M059J (cell line): ENCODE measurements around the gene WNT7A. TPM values are rescaled to one million over a fixed set of nuclear protein-coding genes. Genes with fewer than 3 reads are reported as not detected.

Experiments used
- DNase-seq: peaks from one replicate; pipeline ENCODE4 v3.0.0-alpha.2; 2012; ENCODE audit warnings: low read depth
- total RNA-seq: library from RNA; depleted of rRNA; stranded (reverse); fragments of >200 nt; shearing (Covaris generic); gene quantifications from 2 replicates; pipeline ENCODE4 v1.2.3, GENCODE V29; 2014

WNT7A gene
- total RNA-seq, 1 experiment from 2014 or later: 0.15 TPM

DNA sequence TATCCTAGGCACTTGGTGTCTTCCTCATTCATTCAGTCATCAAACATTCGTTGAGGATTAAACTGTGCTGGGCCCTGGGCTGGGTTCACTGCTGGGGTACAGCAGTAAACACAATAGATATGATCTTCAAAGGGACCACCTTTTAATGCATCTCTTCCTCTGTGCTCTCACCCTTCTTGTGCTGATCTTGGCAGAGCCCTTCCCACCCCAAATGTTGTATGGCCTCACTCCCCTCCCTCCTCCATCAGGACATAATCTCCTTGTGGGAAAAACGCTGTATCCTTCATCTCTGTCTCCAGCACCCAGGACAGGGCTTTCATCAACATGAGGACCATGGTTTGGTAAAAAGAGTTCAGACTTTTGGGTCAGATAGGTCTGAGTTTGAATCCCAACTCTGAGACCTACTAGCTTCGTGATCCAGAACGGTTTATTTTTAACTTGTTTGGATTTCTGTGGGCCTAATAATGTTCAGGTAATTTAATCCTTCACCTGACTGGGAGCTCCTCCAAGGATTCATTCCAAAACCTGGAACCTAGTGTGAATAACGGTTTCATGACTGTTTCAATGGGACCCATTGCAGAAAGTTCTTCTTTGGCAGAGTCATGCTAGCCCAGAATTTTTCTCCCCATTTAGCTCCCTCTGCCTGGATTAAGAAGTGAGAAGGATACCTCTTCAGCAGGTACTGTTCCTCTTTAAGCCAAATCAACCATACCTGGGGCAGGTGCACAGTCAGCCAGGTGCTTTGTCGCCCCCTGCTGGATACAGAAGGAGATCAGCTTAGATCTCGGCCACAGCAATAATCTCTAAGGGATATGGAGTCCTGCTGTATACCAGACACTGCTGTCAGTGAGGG lies 5.2 kb upstream of the WNT7A start:
- no peak for DNase-seq

DNA sequence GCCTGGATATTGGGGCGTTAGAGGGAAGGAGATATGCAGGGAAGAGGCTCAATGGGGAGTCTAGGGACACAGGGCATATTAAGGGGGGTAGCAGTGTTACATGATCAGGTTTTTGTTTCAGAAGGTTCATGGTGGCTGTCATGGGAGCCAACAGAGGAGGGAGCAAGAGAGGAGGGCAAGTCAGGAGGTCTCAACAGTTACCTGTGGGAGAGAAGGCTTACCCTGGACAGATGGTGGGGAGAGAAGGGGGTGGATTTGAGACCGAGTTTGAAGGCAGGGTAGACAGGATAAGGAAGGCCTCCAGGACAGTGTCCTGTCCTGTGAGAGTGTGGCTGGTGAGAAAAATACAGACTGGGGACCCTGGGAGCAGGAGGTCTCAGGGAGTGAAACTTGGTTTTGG lies 3.8 kb upstream of the WNT7A start:
- DNase-seq: no peak

DNA sequence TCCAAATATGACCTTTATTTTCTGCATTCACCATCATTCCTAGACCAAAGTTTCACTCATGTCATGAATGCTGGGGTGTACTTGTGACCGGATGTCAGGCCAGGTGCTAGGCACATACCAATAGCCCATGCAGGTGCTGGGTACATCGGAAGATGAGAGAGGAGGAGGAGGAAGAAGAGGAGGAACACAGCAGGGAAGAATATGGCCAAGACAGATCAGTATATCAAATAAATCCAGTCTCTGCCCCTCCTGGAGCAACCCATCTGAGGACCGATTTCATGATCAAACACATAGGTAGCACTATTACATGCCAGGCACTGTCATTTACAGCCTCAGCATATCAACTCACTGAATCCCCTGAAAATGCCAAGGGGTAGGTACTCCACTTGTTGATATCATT lies 3.0 kb upstream of the WNT7A start:
- no peak for DNase-seq

DNA sequence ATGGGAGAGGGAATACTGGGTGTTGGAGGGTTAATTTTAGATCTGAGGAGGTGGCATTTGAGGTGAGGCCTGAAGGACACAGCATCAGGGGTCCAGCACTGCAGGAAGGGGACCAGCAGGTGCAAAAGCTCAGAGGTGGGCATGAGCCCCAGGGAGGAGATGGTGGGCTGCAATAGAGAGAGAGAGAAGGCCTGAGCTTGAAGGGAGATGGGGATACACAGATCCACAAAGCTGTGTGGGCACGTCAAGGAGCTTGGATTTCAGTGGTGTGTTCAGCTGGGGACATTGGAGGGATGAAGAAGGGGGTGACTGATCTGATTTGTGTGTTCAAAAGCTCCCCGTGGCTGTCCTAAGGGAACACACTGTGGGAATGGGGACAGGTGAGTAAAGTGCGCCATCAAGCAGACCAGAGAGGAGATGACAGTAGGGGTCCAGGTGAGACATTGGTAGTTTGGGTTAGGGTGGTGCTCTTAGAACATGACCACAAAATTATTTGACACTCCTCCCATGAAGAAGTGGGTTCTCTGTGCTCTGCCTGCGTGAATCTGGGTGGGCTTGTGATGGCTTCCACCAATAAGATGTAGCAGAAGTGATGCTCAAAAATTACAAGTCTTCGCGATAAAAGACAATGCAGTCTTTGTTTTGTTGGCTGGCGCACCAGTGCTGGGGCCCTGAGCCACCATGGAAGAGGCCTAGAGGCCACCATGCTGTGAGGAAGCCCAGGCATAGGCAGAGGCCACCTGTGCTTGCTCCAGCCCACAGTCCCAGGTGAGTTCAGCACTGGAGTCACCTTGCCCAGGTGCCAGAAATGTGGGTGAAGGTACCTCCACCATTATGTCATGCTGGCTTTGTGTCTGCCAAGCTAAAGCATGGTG lies 1.9 kb upstream of the WNT7A start:
- no peak for DNase-seq

DNA sequence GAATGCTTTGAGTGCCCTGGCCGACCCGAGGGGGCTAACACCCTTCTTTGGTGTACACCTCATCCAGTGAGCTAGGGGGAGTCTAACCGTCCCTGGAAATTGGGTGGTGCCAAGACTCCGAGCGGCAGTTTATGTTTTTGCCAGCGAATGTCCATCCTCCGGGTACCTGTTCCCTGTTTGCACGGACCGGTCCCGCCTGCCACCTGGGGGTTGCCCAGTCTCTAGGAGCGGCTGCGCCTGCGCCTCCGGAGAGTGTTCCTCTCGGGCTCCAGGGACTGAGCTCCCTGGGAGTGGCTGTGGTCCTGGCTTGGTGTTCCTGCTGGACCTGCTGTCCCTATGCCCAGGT lies 913 bp upstream of the WNT7A start:
- DNase-seq: no peak

DNA sequence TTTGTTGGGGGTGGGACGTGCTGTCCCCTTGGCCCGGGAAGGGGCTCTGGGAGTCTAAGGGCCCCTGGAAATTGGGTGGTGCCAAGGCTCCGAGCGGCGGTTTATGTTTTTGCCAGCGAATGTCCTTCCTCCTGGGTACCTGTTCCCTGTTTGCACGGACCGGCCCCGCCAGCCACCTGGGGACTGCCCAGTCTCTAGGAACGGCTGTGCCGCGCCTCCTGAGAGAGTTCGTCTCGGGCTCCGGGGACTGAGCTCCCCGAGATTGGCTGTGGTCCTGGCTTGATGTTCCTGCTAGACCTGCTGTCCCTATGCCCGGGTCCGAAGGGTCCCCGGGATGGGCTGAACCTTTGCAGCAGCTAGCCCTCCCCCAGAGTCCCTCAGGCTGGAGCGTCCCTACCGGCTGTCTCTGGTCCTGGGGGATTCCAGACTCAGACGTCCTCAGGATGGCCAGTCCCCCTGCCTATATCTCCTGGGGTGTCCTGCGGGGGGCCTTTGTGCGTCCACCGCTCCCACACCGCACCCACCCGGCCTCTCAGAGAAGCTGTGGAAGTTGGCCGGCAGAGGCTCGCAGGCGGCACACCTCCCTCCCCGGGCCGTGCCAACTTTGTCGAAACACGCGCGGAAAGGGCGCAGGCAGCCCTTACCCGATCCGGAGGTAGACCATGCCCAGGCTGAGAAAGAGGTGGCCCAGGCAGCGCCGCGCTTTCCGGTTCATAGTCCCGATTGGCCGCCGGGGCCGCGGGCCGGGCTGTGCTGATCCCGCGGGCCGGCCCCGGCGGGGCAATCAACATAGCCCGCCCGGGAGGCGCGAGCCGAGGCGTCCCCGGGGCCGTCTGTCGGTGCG lies 547 bp downstream of the WNT7A start:
- no peak for DNase-seq

DNA sequence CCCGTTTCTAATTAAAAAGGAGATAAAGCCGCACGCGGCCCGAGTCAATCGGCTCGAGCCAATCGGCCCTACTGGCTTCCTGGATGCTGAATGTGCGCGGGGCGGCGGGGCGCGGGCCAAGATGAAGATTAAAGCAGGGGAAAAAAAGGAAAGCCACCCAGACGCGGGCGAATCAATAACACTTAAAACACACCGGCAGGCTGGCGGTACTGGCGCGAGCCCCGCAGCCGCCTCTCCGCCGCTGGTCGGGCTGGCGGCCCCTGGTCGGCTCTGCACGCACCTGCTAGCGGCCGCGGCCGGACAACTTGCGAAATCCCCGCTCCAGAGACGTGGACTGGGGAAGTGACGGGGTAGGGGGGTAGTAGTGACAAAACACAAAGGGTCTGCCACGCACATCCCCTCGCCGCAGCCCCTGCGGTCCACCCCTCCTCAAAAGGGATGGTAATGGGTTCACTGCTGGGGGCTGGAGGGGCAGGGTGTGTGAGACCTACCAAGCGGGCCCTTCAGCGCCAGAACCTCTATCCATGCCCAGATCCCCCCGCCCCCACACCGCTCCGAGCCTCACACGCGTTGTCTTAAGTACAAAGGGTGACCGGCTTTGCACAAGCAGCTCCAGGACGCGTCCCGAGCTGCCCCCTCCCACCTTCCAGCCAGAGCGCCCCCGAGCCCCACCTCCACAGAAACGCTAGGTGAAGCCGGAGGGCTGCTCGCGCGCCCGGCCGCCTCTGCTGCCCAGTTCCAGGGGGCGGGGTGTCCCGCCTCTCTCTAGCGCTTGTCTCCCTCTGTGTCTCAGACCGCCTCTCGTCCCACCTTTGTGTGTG lies 1.4 kb downstream of the WNT7A start:
- DNase-seq: no peak

DNA sequence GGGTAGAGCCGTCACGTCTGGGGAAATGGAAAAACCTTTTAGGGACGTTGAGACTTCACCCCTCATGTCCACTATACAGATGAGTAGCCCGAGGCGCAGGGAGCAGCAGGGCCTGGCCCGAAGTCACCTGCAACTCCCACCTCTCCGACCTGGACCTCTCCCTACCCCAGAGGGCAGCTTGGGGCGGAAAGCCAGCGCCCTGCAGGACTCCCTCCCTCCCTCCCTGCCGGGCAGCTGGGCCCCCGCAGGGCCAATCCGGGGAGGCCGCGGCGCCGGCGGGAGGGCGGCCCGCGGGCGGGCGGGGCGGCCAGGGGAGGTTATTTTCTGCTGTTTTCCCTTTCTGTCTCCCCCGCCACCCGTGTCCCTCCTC lies 2.0 kb downstream of the WNT7A start:
- DNase-seq: no peak

DNA sequence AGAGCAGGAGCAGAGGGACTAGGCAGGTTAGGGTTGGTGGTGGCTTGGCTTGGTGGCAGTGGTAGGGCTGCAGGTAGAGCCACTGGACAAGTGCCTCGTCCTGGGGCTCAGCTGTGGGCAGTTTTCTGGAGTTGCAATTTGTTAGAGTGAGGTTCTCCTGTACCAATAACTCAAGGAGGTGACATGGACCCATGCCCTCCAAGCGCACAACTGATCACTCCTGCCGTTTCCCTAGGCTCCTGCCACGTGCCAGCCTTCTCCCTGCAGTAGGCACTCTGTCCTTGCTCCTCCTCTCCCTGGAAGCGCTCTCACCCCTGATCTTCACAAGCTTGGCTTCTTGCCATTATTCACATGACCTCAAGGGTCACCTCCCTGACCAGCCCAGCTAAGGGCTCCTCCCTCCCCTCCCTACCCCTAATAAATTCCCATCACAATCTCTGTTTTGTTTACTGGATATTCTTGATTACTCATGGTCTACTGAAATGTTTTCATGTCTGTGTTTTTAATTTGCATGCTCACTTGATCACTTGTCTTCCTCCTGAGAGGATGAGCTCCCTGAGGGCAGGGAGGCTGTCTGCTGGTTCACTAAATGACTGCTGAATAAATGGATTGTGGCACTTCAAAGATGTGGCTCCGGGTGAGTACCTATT lies 3.3 kb downstream of the WNT7A start:
- DNase-seq: peak; percentile 40

DNA sequence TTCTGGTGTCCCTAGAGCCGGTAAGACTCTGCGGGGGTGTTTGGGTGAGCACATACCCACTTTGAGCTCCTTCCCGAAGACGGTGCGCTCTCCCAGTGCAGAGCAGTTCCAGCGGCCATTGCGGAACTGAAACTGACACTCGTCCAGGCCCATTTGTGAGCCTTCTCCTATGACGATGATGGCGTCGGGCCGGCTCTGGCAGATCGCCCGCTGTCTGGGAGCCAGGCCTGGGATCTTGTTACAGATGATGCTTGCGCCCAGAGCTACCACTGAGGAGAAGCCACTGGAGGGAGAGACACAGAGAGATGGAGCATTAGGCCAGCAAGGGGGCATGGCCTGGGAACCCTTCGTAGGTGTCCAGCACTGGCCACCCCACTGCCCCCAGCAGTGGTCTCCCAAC lies 5.0 kb downstream of the WNT7A start:
- no peak for DNase-seq

DNA sequence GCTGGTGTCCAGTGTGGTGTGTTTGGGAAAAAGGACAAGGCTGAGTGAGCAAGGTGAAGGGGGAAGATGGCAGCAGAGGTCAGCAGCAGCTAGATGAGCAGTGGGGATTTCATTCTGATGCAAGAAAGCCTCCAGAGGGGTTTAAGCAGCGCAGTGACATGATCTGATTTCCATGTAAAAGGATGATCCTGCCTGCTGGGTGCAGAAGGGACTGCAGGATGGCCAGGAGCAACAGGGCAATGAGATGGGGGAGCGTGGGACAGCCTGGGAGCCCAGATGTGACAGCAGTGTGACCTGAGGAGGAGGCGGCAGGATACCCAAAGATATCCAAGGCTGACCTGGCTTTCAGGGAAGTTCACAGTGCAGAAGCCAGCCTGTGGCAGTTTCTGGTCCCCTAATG lies 6.1 kb downstream of the WNT7A start:
- no peak for DNase-seq

DNA sequence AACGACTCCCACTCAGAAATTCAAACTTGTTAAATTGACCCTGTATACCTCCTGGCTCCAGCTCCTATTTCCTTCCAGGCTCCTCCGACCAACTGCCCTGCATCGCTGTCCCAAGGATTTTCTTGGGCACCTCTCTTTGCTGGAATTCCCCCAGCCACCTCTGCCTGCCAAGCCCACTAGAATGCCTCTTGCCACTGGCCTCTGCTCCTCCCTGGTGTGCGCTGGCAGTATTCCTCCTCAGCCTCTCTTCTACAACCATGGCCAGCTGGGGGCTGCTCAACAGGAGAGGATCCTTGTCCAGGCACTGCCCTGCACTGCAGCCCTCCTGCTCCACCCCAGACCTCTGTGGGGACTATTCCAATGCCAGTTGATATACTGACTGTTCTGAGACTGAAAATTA lies 7.4 kb downstream of the WNT7A start:
- no peak for DNase-seq

DNA sequence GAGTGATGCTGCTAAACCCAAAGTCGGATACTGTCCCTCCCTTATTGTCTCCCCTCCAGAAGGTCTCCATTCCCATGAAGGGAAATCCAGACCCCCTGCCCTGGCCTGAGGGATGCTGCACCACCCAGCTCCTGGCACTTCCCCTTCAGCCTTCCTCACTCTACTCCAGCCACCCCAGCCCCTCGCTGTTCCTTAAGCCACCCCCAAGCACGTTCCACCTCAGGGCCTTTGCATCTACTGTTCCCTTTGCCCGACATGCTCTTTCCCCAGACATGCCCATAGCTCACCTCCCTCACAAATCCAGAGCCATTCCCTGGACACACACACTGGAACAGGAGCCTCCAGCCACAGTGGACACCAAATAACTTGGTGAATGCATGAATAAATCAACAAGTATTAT lies 8.1 kb downstream of the WNT7A start:
- no peak for DNase-seq

DNA sequence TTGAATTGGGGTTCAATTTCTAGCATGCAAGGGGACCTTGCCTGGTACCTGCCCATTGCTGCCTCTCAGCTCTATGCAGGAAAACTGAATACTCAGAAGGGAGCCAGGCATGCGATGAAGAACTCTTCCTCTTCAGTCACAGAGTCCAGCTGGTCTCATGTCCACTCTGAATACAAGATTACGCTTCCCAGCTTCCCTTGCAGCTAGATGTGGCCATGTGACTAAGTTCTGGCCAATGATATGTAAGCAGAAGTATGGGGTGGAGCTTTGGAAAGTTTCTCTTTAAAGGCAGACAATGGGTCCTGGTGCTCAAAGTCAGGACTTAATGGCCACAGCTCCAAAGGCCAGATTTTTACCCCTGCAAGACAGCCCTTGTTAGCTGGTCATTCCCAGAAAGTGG lies 9.0 kb downstream of the WNT7A start:
- no peak for DNase-seq

DNA sequence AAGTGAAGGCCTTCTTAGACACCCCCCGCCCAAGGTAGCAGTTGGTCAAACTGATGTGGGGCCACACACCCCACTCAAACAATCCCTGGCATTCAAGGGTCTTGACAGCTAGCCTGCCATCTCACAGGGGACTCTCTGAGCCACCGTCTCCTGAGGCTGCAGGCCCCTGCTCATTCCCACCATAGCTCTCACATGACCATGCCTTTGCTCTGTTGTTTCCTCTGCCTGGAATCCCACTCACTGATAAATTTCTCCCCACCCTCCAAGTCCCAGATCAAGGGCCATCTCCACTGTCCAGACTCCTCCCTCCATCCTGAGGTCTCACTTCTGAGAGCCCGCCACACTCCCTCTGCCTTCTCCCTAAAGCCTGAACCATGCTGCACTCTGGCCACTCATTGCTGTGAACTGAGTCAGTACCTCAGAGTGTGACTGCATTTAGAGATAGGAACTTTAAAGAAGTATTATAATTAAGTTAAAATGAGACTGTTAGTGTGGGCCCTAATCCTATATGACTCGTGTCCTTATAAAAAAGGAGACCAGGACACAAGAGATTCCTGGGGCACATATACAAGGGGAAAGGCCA lies 10.0 kb downstream of the WNT7A start:
- DNase-seq: peak; percentile 36

DNA sequence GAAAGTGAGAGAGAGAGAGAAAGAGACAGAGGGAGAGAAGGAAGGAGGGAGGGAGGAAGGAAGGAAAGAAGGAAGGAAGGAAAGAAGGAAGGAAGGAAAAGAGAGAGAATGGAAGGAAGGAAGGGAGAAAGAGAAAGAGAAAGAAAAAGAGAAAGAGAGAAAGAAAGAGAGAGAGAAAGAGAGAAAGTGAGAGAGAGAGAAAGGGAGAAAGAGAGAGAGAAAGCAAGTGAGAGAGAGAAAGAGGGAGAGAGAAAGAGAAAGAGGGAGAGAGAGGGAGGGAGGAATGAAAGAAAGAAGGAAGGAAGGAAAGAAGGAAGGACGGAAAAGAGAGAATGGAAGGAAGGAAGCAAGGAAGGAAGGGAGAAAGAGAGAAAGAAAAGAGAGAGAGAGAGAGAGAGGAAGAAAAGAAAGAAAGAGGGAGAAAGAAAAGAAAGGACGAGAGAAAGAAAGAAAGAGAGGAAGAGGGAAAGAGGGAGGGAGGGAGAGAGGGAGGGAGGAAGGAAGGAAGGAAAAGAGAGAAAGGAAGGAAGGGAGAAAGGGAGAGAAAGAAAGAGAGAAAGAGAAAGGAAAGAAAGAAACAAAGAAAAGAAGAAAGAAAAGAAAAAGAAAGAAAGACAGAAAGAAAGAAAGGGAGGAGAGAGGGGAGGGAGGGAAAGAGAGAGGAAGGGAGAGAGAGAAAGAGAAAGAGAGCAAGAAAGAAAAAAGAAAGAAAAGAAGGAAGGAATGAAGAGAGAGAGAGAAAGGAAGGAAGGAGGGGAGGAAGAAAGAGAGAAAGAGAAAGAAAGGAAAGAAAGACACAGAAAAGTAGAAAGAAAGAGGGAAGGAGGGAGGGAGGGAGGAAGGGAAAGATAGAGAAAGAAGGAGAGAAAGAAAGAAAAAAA lies 10.8 kb downstream of the WNT7A start:
- no peak for DNase-seq

DNA sequence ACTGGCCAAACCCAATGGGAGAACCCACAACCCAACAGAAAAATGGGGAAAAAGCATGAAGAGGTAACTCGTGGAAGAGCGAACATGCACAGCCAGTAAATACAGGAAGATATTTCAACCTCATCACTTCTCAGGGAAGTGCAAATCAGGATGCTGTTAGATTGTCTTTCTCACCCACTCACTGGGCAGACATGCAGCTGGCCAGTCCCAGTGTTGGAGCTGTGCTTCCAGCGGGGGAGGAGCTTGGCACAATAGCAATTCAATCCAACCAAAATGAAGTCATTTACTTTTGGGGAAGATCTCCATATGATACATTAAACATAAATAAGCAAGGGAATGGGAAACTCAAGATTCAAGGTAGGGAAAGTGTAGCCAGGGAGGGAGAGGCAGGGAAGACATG lies 12.1 kb downstream of the WNT7A start:
- DNase-seq: no peak

DNA sequence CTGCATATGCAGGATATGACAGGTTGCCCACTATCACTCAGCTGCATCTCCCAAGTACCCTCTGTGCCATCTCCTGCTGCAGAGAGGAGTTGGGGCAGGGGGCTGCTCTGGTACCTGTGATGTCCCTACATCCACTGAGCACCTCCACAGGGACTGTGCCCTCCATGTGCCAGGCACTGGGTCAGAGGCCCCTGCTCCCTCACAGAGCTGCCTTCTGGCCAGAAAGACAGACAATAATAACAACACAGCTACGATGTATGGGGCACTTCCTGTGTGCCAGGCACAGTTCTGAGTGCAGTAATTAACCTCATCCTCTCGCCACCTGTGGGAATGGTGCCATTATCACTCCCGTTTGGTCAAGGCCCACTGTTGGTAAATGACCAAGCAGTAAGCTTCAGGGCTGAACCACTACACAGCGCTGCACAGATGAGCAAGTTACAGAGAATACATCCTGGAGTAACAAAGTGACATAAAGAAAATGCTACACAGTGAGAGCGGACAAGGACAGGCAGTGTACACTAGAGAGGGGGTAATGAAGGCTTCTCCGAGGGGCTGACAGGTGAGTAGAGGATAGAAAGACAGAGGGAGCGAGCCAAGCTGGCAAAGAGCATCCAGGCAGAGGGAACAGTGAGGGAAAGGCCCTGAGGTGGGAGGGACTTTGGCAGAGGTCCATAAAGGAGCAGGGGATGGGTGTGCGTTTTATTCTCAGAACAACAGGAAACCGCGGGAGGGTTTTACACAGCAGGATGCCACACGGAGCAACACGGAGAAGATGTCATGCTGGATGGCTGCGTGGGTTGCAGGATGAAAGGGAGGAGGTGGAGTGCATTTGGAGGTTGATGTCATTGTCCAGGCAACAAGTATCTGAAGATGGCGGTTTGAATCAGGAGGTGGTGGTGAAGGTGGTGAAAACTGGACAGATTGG lies 13.6 kb downstream of the WNT7A start:
- no peak for DNase-seq
